Measurements from ENCODE around the gene ASPM.

GRCh38 chr1:197150336-197151005 is 4.0 kb upstream of the ASPM start:
- TF ChIP-seq YY1 (IDR thresholded peaks at IDR 0.05) (no peak), CTCF (IDR thresholded peaks at IDR 0.05; ENCODE audit: low read depth, low read length, missing input control) (no peak), JUND (IDR thresholded peaks at IDR 0.05) (no peak), MAX (IDR thresholded peaks at IDR 0.05) (no peak)
